ENCODE results near the gene RPTOR. TPM values are rescaled to one million over a fixed set of nuclear protein-coding genes. Genes with fewer than 3 reads are reported as not detected.

Gene RPTOR
- total RNA-seq, 2 experiments from 2014 or later: 43.6 to 47.2 TPM

DNA sequence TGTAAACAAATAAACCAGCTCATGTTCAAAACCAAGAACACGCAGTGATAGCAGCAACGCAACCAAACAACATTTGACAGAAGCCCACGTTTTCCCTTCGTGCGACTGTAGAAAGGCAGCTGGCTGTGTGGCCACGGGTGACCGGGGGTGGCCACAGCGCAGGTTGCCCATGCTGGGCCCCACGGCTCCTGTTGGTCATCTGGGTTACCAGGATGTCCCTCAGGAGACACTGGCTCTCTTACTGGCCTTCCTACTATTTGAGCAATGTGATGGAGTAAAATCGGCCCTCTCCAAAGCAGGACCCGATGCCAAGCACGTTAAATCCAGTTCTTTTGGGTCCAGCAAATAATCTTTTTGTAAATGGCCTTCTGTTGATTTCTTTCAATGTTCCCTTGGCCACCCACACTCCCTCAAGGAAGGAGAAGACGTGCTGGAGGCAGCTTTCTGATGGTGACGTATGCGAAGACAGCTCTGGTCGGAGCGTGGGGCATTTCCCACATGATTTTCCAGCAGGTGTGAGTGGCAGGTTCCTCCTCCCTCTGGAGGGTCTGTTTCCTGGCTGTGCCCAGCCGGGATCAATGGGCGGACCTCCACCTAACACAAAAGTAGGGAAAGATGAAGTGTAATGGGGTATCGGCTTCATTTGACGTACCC is 303.9 kb downstream of the RPTOR start:
- DNase-seq: no peak
- H3K27ac Mint-ChIP-seq: peak overlapping the region; percentile 87
- H3K27me3 Mint-ChIP-seq: no peaks in the 10 kb centered on the region
- peaks cover 28% of the 10 kb centered on the region for H3K36me3 Mint-ChIP-seq
- no peak overlapping the region for H3K4me3 Mint-ChIP-seq
- H3K9me3 Mint-ChIP-seq: no peaks in the 10 kb centered on the region
- peaks cover 41% of the 10 kb centered on the region for H3K4me1 Mint-ChIP-seq

DNA sequence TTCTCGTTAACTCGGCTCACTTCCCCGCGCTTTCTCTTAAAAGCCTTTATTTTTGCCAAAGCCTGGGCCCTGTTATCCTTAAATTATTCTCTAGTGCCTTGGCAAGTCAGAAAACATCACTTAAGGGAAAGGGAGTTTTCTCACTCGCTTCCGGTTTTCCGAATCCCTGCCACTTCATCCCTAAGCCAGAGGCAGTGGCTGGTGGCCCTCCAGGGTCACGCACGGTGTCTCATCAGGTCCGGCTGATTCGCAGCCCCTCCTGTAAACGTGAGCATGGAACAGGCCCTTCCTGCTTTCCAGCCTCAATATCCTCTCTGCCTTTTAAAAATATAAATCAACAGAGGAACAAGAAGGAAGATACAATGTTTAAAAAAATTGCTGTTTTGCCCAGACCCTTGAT is 304.5 kb downstream of the RPTOR start:
- H3K27ac Mint-ChIP-seq: peak overlapping the region; percentile 87
- H3K9me3 Mint-ChIP-seq: no peaks in the 10 kb centered on the region
- H3K4me1 Mint-ChIP-seq: peaks cover 41% of the 10 kb centered on the region
- H3K36me3 Mint-ChIP-seq: peaks cover 28% of the 10 kb centered on the region
- DNase-seq: no peak
- H3K27me3 Mint-ChIP-seq: no peaks in the 10 kb centered on the region
- peak overlapping the region; percentile 10 for H3K4me3 Mint-ChIP-seq

DNA sequence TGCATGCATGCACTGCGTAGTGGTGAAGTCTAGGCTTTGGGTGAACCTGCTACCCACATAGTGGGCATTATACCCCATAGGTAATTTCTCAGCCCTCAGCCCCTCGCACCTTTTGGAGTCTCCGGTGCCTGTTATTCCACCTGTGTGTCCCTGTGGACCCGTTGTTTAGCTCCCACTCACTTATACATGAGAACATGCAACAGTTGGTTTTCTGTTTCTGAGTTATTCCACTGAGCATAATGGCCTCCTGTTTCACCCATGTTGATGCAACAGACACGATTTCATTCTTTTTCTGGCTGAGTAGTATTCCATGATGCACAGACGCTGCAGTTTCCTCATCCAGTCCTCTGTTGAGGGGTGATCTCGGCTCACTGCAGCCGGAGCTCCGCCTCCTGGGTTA is 305.5 kb downstream of the RPTOR start:
- no peaks in the 10 kb centered on the region for H3K27me3 Mint-ChIP-seq
- no peaks in the 10 kb centered on the region for H3K9me3 Mint-ChIP-seq
- H3K27ac Mint-ChIP-seq: no peak overlapping the region
- peaks cover 44% of the 10 kb centered on the region for H3K4me1 Mint-ChIP-seq
- peaks cover 28% of the 10 kb centered on the region for H3K36me3 Mint-ChIP-seq
- no peak overlapping the region for H3K4me3 Mint-ChIP-seq
- DNase-seq: no peak

DNA sequence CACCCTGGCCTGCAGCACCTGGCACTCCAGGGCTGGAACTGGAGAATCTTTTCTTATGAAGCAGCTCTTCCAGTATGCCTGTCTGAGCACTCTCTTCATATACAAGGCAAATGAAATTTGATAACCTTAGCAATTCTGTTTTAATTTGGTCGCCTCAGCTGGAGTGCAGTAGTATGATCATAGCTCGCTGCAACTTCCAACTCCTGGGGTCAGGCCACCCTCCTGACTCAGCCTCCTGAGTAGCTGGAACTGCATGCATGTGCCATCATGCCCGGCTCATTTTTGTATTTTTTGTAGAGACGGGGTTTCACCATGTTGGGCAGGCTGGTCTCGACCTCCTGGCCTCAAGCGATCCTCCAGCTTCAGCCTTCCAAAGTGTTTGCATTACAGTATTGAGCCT is 306.2 kb downstream of the RPTOR start:
- Mint-ChIP-seq H3K27ac (no peak overlapping the region), H3K27me3 (no peaks in the 10 kb centered on the region), H3K36me3 (peaks cover 32% of the 10 kb centered on the region), H3K9me3 (no peaks in the 10 kb centered on the region), H3K4me1 (peaks cover 49% of the 10 kb centered on the region), H3K4me3 (no peak overlapping the region)
- DNase-seq: no peak

DNA sequence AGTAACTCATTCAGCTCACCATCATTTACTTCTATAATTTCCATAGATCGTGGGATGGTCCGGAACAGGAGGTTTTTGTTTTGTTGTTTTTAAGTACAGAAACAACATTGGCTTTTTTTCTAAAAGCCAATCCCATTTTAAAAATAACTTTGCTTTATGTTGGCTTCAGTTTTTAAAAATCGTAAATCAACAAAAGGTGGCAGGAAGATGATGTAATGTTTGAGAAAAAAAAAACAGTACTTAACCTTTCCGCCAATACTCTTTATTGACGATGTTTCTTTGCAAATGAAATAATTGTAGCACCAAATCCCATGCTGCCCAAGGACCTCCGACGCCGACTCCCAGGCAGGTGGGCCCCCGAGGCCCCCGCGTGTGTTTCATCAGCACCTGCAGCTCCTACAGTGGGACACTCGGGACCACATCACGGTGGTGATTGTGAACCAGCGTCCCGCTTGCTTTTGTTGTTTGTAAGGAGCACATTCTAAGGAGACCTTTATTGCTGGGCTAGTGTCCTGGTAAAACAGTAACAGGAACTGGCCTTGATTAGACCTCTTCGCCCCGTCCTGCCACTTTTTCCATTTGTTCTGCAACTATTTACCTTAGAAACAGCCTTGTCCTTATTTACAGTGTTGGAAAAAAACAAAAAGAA is 306.8 kb downstream of the RPTOR start:
- Mint-ChIP-seq H3K4me1 (peaks cover 54% of the 10 kb centered on the region), H3K36me3 (peaks cover 34% of the 10 kb centered on the region), H3K27ac (peak overlapping the region; percentile 58), H3K9me3 (no peaks in the 10 kb centered on the region), H3K4me3 (no peak overlapping the region), H3K27me3 (no peaks in the 10 kb centered on the region)
- DNase-seq: no peak

DNA sequence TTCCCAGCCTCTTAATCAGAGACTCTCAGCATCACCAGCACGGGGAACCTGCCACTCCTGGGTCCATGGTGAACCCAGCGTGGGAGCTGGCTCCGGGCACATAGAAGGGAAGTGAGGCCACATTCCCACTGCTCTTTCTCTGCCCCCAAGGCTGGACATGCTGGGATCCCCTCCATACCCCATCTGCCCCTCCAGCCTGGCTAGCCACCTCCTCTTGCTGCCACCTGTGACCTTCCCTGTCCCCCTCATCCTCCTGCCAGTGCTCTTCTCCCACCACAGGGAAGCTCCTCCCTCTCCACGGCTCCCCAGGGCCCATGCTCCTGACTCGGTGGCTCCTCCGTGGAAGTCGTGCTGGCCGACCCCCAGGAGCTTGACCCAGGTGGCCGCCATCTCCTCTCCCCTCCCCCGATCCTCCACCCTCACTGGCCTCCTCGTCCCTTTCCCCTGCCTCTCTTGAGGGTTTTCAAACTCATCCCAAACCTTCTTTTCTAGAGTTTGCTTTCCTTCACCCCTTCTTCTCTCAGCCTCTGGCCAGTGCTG is 307.9 kb downstream of the RPTOR start:
- Mint-ChIP-seq H3K27me3 (no peaks in the 10 kb centered on the region), H3K4me3 (no peak overlapping the region), H3K4me1 (peaks cover 53% of the 10 kb centered on the region), H3K27ac (peak overlapping the region; percentile 62), H3K36me3 (peaks cover 29% of the 10 kb centered on the region), H3K9me3 (no peaks in the 10 kb centered on the region)
- DNase-seq: no peak

DNA sequence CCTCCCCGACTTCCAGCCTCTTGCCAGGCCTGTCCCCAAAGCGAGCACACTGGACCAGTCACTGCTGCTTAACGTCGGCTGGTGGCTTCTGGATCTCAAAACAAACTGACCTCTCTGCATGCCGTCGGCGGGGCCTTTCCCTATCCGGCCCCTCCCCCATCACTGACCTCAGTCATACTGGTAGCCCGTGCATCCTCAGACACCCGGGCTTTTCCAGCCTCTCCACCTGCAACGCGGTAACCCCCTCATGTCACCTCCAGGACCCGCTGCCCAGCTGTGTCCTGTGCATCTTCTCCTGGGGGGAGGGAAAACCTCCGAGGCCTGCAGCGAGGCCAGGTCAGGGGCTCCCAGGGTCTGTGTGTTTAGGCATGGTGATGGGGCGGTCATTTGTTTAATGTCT is 308.4 kb downstream of the RPTOR start:
- Mint-ChIP-seq H3K27ac (peak overlapping the region; percentile 62), H3K4me3 (no peak overlapping the region), H3K36me3 (peaks cover 27% of the 10 kb centered on the region), H3K27me3 (no peaks in the 10 kb centered on the region), H3K9me3 (no peaks in the 10 kb centered on the region), H3K4me1 (peaks cover 52% of the 10 kb centered on the region)
- no peak for DNase-seq

DNA sequence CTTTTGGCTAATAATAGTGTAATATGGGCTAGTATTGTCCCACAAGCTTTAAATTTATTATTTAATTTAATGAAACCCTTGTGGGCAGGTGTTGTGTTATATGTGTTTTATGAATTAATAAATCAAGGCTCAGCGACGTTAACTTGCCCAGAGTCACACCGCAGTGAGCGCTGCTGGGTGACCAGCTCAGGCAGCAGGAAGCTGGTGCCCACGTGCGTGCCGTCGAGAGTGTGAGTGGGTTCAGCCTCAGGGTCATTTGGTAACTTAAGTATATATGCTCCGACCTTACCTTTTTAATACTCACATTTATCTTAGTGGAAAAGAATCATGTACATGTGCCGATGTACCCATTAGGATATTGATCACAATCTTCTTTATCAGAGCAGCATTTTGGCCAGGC is 309.6 kb downstream of the RPTOR start:
- Mint-ChIP-seq H3K27ac (no peak overlapping the region), H3K27me3 (no peaks in the 10 kb centered on the region), H3K36me3 (peaks cover 30% of the 10 kb centered on the region), H3K4me3 (no peak overlapping the region), H3K4me1 (peaks cover 50% of the 10 kb centered on the region), H3K9me3 (no peaks in the 10 kb centered on the region)
- DNase-seq: no peak

DNA sequence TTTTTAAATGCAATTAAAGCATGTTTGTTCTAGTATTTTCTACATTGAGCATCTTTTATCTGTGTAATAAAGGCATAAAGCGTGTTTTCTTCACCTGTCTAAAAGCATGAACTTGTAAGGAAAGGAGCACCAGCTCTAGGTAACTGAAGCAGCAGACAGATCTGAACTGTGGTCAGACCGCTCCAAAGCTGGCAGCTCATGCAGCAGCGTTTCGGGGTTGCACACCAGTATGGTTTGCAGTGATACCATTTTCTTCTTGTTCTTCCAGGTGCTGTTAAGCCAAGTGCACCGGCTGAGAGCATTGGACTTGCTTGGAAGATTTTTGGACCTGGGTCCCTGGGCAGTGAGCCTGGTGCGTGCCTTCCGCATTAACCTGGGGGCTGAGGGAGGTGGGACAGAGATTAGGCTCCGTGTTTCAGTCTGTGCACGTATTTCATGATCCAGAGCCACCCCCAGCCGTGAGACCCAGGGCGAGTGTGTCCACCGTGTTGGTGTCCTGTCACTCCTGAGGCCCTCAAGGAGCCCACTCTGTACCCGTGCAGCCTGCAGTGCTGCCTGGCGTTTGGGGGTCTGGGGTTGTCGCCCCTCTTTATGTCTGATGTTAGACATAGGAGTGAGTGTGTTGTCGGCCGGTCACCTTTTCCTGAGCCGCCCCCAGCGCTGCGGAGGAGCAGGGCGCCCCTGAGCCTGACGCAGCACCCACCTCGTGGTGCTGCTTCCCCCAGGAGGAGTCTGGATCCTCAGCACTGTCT is 310.7 kb downstream of the RPTOR start:
- H3K36me3 Mint-ChIP-seq: peaks cover 32% of the 10 kb centered on the region
- DNase-seq: no peak
- H3K4me3 Mint-ChIP-seq: no peak overlapping the region
- peaks cover 50% of the 10 kb centered on the region for H3K4me1 Mint-ChIP-seq
- H3K9me3 Mint-ChIP-seq: no peaks in the 10 kb centered on the region
- H3K27me3 Mint-ChIP-seq: no peaks in the 10 kb centered on the region
- H3K27ac Mint-ChIP-seq: peak overlapping the region; percentile 96

DNA sequence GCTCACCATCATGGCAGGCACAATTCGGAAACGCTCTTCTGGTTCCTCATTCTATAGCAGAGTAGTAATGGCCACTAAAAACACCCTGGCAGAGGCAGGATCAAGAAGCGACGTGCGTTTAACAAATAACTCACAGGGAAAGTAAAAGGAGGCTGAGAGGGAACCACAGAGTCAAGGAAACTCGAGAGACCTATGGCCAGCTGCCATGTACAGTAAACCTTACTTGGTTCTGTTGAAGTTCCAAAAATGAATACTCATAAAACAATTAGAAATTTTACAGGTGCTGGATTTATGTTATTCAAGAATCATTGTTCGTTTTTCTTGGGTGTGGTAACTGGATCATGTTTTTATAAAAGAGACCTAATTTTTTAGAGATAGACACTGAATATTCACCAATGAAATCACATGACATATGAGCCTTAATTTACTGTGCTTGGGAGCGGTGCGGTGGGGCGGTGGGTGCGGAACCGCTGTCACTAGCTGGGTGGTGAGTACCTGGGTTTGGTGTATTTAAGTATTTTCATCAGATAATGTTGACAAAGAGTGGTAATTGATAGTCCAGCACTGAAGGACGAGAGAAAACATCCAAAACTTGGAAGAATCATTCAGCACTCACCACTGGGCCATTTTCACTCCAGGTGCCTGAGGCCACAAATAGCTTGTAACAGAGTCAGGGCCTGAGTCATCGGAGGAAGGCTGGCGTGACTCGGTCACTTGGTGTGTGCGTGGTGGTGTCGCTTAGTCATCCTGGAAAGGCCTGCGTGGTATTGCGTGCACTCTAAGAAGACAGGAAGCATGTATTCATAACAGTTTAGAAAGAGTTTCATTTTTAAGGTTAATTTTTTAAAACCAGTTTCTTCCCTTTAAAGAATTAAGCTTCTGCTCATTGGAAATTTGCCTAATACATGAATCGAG is 311.6 kb downstream of the RPTOR start:
- H3K36me3 Mint-ChIP-seq: peaks cover 38% of the 10 kb centered on the region
- H3K4me1 Mint-ChIP-seq: peaks cover 53% of the 10 kb centered on the region
- H3K9me3 Mint-ChIP-seq: no peaks in the 10 kb centered on the region
- DNase-seq: peak; percentile 86
- H3K4me3 Mint-ChIP-seq: peak overlapping the region; percentile 50
- H3K27me3 Mint-ChIP-seq: no peaks in the 10 kb centered on the region
- H3K27ac Mint-ChIP-seq: peak overlapping the region; percentile 96

DNA sequence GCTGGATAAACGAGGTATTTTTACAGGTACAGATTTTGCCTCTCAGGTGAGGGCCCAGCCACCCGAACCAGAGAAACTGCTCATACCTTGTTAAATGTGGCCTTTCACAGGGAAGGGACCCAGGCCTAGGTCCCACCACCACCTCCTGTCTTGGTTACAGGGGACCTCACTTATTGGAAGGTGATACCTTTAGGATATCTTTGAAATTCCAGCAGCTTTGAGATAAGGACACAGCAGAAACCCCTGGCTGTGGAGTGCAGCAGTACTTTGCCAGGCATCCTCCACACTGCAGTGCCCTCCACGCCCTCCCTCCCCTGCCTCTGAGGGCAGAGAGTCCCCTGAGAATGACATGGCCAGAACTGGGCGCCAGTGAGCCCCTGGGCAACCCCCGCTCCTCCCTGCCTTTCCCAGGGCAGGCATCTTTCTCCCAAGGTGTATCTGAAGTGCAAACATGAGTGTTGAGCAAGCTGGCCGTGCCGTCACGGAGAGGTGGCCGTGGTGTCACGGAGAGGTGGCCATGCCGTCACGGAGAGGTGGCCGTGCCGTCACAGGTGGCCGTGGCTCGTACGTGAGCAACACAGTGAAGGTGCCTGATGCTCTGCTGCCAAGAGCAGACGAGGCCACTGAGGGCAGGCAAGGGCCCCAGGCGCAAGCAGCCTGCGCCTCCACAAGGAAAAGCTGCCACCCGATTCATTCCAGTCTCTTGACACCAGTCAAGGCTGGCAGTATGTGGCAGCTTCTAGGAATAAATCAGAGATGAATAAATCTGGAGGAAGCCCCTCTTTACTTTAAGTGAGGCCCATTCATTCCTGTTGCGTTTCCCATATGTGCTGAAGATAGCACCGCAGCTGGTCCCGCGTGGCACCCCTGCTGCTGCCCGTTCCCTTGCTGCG is 312.5 kb downstream of the RPTOR start:
- peak overlapping the region; percentile 50 for H3K4me3 Mint-ChIP-seq
- peak overlapping the region; percentile 96 for H3K27ac Mint-ChIP-seq
- no peaks in the 10 kb centered on the region for H3K27me3 Mint-ChIP-seq
- peaks cover 57% of the 10 kb centered on the region for H3K4me1 Mint-ChIP-seq
- peaks cover 47% of the 10 kb centered on the region for H3K36me3 Mint-ChIP-seq
- no peaks in the 10 kb centered on the region for H3K9me3 Mint-ChIP-seq
- no peak for DNase-seq

DNA sequence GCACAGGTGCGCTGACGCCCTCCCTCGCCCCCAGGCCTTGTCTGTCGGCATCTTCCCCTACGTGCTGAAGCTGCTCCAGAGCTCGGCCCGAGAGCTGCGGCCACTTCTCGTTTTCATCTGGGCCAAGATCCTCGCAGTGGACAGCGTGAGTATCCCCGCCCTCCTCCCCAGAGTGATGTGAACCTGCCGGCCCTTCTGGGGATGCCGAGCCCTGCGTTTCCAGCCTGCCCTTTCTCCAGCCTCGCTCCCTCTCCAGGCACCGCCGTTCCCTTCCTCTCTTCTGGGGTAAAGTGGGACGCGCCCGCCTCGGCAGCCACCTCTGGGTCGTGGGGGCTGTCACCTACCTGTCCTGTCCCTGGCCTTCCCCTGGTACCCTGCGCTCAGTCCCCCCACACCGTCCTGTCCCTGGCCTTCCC is 313.1 kb downstream of the RPTOR start:
- no peaks in the 10 kb centered on the region for H3K27me3 Mint-ChIP-seq
- H3K4me1 Mint-ChIP-seq: peaks cover 60% of the 10 kb centered on the region
- H3K4me3 Mint-ChIP-seq: no peak overlapping the region
- peaks cover 54% of the 10 kb centered on the region for H3K36me3 Mint-ChIP-seq
- DNase-seq: no peak
- no peaks in the 10 kb centered on the region for H3K9me3 Mint-ChIP-seq
- peak overlapping the region; percentile 96 for H3K27ac Mint-ChIP-seq

DNA sequence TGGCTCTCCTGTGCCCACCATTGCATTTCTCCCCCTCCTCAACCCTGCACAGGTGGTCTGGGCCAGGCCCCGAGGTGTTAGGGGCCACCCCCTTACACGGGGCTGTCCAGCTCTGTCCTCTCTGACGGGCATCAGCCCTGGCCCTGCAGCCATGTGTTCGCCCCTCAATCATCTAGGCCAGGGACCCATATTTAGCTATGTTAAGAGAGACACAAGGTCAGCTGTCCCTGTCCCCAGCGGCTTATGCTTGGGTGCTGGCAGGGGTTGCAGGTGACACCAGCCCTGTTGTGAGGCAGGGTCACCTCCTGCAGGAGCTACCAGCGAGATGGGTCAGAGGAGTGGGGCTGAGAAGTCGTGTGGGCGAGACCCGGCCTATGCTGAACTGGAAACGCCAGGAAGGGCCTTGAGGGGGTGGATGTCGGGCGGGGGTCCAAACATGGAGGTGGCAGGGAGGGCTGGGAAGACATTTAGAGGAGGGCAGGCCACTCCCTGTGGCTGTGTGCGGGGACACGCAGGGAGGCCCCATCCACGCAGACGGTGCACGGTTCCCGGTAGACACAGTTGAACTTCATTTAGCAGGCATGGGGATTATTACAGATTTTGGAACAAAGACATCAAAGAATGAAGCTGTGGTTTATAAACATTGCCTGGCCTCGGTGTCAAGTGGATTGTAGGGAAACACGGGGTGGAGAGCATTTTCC is 313.8 kb downstream of the RPTOR start:
- DNase-seq: no peak
- H3K36me3 Mint-ChIP-seq: peaks cover 61% of the 10 kb centered on the region
- H3K4me3 Mint-ChIP-seq: no peak overlapping the region
- H3K27me3 Mint-ChIP-seq: no peaks in the 10 kb centered on the region
- H3K27ac Mint-ChIP-seq: peak overlapping the region; percentile 96
- peaks cover 5% of the 10 kb centered on the region for H3K9me3 Mint-ChIP-seq
- peaks cover 65% of the 10 kb centered on the region for H3K4me1 Mint-ChIP-seq

Measured in activated naive CD8-positive, alpha-beta T cell treated with anti-CD3 and anti-CD28 coated beads for 36 hours (primary cell).